Endothelial cell of umbilical vein (primary cell): ENCODE measurements around the gene ABCF1. TPM values are rescaled to one million over a fixed set of nuclear protein-coding genes. Genes with fewer than 3 reads are reported as not detected.

Experiments used
- BruUV-seq: library from RNA; stranded (reverse); fragments of 400-500 nt; replicated peaks from 2 replicates; lab custom pipeline; 2021; lab: Mats Ljungman, UMichigan
- CTCF ChIA-PET: fragments of 300-600, 350-600 bp; sonication (Branson Sonifier 250); formaldehyde crosslinking; loops from one replicate; lab custom pipeline; 2021; ENCODE audit warnings: antibody characterized with exemption, inconsistent platforms; lab: Charles Lee
- POLR2A ChIA-PET: fragments of 300-600, 350-600 bp; sonication (Branson Sonifier 250); formaldehyde crosslinking; loops from one replicate; lab custom pipeline; 2021; ENCODE audit warnings: antibody characterized with exemption, inconsistent platforms; lab: Charles Lee
- DNase-seq: peaks from one replicate; pipeline ENCODE4 v3.0.0-alpha.2; 2011; ENCODE audit warnings: low read depth, low spot score
- FAIRE-seq: peaks from 2 replicates; lab custom pipeline; 2011; peaks lifted over from hg19 to GRCh38; lab: Jason Lieb, UNC
- H2AFZ ChIP-seq: 2 replicates; pipeline ENCODE4 v1.6.0; 2012; ENCODE audit warnings: low read depth, low read length, control low read depth, inconsistent platforms
- H3K27ac ChIP-seq: 2 replicates; pipeline ENCODE4 v1.5.1; 2011; ENCODE audit warnings: low read depth, mild to moderate bottlenecking, control low read depth, low read length, moderate library complexity; ENCODE audit not compliant: insufficient read depth
- H3K27me3 ChIP-seq, 2 experiments: 2 replicates each; pipeline versions ENCODE4 v1.6.0 to v1.6.1; 2011; ENCODE audit warnings: low read length in 2 of 2, mixed read lengths in 1 of 2; ENCODE audit not compliant: control insufficient read depth in 2 of 2, insufficient read depth in 2 of 2
- H3K36me3 ChIP-seq, 2 experiments: 2 replicates in 1 of 2; 3 replicates in 1 of 2; pipeline ENCODE4 v1.5.1; 2011; ENCODE audit warnings: low read length in 2 of 2, mild to moderate bottlenecking in 1 of 2, moderate library complexity in 1 of 2; ENCODE audit not compliant: control insufficient read depth in 2 of 2, insufficient read depth in 2 of 2; ENCODE audit errors: extremely low read depth in 1 of 2
- H3K4me1 ChIP-seq: 3 replicates; pipeline ENCODE4 v1.5.1; 2011; ENCODE audit warnings: mild to moderate bottlenecking, low read length; ENCODE audit not compliant: control insufficient read depth, insufficient read depth; ENCODE audit errors: extremely low read depth
- H3K4me2 ChIP-seq: 2 replicates; pipeline ENCODE4 v1.6.1; 2011; ENCODE audit warnings: low read length, control low read depth, mixed read lengths; ENCODE audit not compliant: insufficient read depth
- H3K4me3 ChIP-seq, 3 experiments: fragments of 200-600 bp in 1 of 3; sonication (generic), shearing (Covaris generic) in 1 of 3; replicated peaks in 1 of 3; 2 replicates each; pipeline ENCODE4 v1.5.1; 2011 to 2016; ENCODE audit warnings: control low read depth in 3 of 3, low read length in 3 of 3, mild to moderate bottlenecking in 2 of 3, inconsistent platforms in 1 of 3, low read depth in 1 of 3, moderate library complexity in 1 of 3; ENCODE audit not compliant: insufficient read depth in 1 of 3
- H3K79me2 ChIP-seq: 2 replicates; pipeline ENCODE4 v1.6.0; 2012; ENCODE audit warnings: low read length, inconsistent platforms; ENCODE audit not compliant: control insufficient read depth, insufficient read depth
- H3K9ac ChIP-seq: replicated peaks from 2 replicates; pipeline ENCODE3; 2011; ENCODE audit warnings: low read length, control low read depth; ENCODE audit not compliant: insufficient read depth; ENCODE audit errors: extremely low read depth
- H3K9me1 ChIP-seq: replicated peaks from 3 replicates; pipeline ENCODE4 v1.6.0; 2011; ENCODE audit warnings: mild to moderate bottlenecking, low read length; ENCODE audit not compliant: control insufficient read depth, insufficient read depth; ENCODE audit errors: extremely low read depth
- H3K9me3 ChIP-seq: replicated peaks from 2 replicates; pipeline ENCODE4 v1.5.1; 2012; ENCODE audit warnings: low read length, inconsistent platforms; ENCODE audit not compliant: control insufficient read depth, insufficient read depth
- H4K20me1 ChIP-seq: replicated peaks from 2 replicates; pipeline ENCODE3; 2011; ENCODE audit warnings: mild to moderate bottlenecking, low read length; ENCODE audit not compliant: control insufficient read depth, insufficient read depth; ENCODE audit errors: extremely low read depth
- EZH2 ChIP-seq: IDR thresholded peaks from 2 replicates; pipeline ENCODE4 v1.6.1; 2012; ENCODE audit warnings: borderline replicate concordance, low read depth, mild to moderate bottlenecking, moderate library complexity, low read length, inconsistent platforms; ENCODE audit not compliant: severe bottlenecking
- FOS ChIP-seq: IDR thresholded peaks from 2 replicates; pipeline ENCODE4 v1.6.1; 2011; ENCODE audit warnings: mild to moderate bottlenecking, low read length, moderate library complexity, borderline replicate concordance; ENCODE audit not compliant: insufficient read depth
- MAX ChIP-seq: IDR thresholded peaks from 2 replicates; pipeline ENCODE4 v1.6.1; 2011; ENCODE audit not compliant: insufficient read depth, insufficient read length
- POLR2A ChIP-seq: IDR thresholded peaks from 2 replicates; pipeline ENCODE4 v1.6.1; 2012; ENCODE audit warnings: low read depth, mild to moderate bottlenecking, control low read depth, low read length
- POLR2AphosphoS5 ChIP-seq: IDR thresholded peaks from 2 replicates; pipeline ENCODE4 v1.6.1; 2012; ENCODE audit warnings: low read depth, mild to moderate bottlenecking, control low read depth, low read length, moderate library complexity; ENCODE audit not compliant: insufficient read depth
- dilution Hi-C: fragments of 300-500 bp; cut with MboI; formaldehyde crosslinking; loops from one replicate; pipeline ENCODE4 v1.15.0; 2019; ENCODE audit warnings: low sequenced_read_pairs; ENCODE audit not compliant: extremely low pct_ligation_motif_present
- intact Hi-C: fragments of 100-400 bp; cut with micrococcal nuclease; formaldehyde crosslinking; loops from one replicate; pipeline ENCODE4 v1.10.0; 2022
- polyA plus RNA-seq, 4 experiments: library from polyadenylated mRNA; depleted of rRNA in 3 of 4; stranded (reverse) in 3 of 4; unstranded in 1 of 4; fragments of >200 nt; gene quantifications; 2 replicates each; pipeline versions ENCODE4 v1.2.1 to v1.2.3, GENCODE V29; 2011 to 2012; ENCODE audit warnings: missing spikeins in 1 of 4
- total RNA-seq: library from RNA; stranded (reverse); gene quantifications from 2 replicates; pipeline ENCODE4 v1.2.3, GENCODE V29; 2021

The ABCF1 gene
- total and polyA plus RNA-seq, 2 donors (not counting 3 experiments of a cell fraction or from before 2014, with no cell fraction given), result 34.0 to 60.3 TPM

GRCh38 chr6:30556066-30556905, 15.0 kb upstream of the ABCF1 start, which contains the start of gene GNL1:
TSS of gene GNL1 (minus strand) at chr6:30556489. CDS start at chr6:30556203, 286 bp downstream.
- no TSS peak for BruUV-seq

More at GRCh38 chr6:30556066-30556905, 15.0 kb upstream of the ABCF1 start, which contains the start of gene GNL1:
- Histone ChIP-seq H3K9ac (peak within 1 kb of the TSS; percentile 86), H3K36me3 (peaks cover 0 to 14% of the 10 kb centered on the region in 2 experiments), H3K27ac (peak within 1 kb of the TSS; percentile 84), H2AFZ (peak within 1 kb of the TSS; percentile 94), H3K4me3 (peak within 1 kb of the TSS; percentile 39 to 93 (median 52)), H3K4me2 (peak within 1 kb of the TSS; percentile 83), H3K9me3 (no peaks in the 10 kb centered on the region), H3K27me3 (no peaks in the 10 kb centered on the region), H3K79me2 (peaks cover 16% of the 10 kb centered on the region), H3K9me1 (no peaks in the 10 kb centered on the region), H4K20me1 (no peaks in the 10 kb centered on the region), H3K4me1 (peaks cover 19% of the 10 kb centered on the region)
- intact Hi-C loops, result loop anchor here (1.0 kb wide), 3 partner anchors 15 to 61 kb away; partner anchors contain the start of genes ABCF1, MRPS18B and PPP1R10
- dilution Hi-C loops, result no loop called here
- FAIRE-seq, result peak; percentile 38
- ChIA-PET POLR2A (interaction anchor here (2.1 kb wide), 1 partner anchor 15 kb away, joined by 9 read pairs; the partner anchor contains the start of gene ABCF1), CTCF (interaction anchor here (1.1 to 4.9 kb wide), 6 partner anchors 12 to 116 kb away, joined by 3 to 65 read pairs (median 10); partner anchors contain the start of genes ABCF1 and DHX16)
- DNase-seq, result peak; percentile 88
- TF ChIP-seq MAX (no peak), FOS (no peak), POLR2AphosphoS5 (no peak), POLR2A (no peak), EZH2 (no peak)
